Urinary bladder (tissue), 4 donors: Measurements from ENCODE around the gene PTEN. TPM values are rescaled to one million over a fixed set of nuclear protein-coding genes. Genes with fewer than 3 reads are reported as not detected.
"Not testable (repeated sequence)": the region's sequence is repeated elsewhere in the genome, so short reads cannot be mapped to it uniquely, and the experiment has no call there.

Experiments used
- DNase-seq: peaks from one replicate; pipeline ENCODE4 v3.0.0-alpha.2; 2015; ENCODE audit errors: extremely low spot score
- H3K27ac ChIP-seq: one replicate; pipeline ENCODE4 v1.5.1; 2013; ENCODE audit warnings: low read depth, mild to moderate bottlenecking, moderate library complexity
- H3K36me3 ChIP-seq: one replicate; pipeline ENCODE4 v1.6.1; 2013; ENCODE audit warnings: mild to moderate bottlenecking, moderate library complexity; ENCODE audit not compliant: insufficient read depth
- H3K4me1 ChIP-seq: one replicate; pipeline ENCODE4 v1.6.1; 2013; ENCODE audit warnings: mild to moderate bottlenecking, moderate library complexity; ENCODE audit not compliant: insufficient read depth
- H3K4me3 ChIP-seq: one replicate; pipeline ENCODE4 v1.5.1; 2013; ENCODE audit warnings: low read depth, low read length
- WGBS: extraction: QIAGEN DNeasy Blood & Tissue Kit; methylation state at CpG from one replicate; pipeline ENCODE4 v1.1.7; 2013; 5-methylcytosine and 5-hydroxymethylcytosine counted together
- polyA plus RNA-seq: library from polyadenylated mRNA; stranded (reverse); fragments of 200-250 nt; gene quantifications from one replicate; pipeline ENCODE4 v1.2.3, GENCODE V29; 2013
- total RNA-seq: library from RNA; depleted of rRNA; stranded (reverse); fragments of >200 nt; gene quantifications from one replicate; pipeline ENCODE4 v1.2.3, GENCODE V29; 2014
- donor health status: healthy with polysubstance abuse.
- donor health status: healthy.

The PTEN gene
- total and polyA plus RNA-seq, 2 donors, result 37.6 to 308 TPM

DNA sequence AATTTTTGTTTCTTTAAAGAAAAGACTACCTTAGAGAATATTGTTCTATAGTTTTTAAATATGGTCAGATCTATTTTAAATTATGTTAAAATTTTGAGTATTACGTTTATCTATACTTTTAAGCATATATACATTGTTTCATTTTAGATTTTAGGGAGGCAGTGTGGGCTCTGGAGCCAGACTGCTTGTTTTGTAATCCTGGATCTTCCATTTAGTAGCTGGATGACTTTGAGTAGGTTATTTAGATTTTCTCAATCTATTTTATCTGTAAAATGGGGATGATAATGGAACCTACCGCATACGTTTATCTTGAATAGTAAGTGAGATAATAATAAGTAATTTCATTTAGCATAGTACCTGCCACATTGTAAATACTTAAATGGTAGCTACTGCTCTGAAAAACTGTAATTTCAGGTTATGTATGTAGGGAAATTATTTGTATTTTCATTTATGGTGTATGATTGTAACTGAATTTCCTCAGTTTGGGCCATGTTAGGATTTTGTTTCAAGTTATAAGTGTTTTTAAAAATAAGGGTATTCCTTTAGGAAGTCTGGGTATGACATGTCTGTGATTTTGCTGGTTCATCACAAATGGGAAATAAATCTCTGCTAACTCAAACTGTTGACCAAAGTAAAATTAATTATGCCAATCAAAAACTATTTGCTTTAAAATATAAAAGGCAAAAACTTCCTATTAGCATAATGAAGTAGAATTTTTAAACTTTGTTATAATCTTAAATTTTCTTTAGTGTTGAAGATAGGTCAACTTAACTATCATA, 6.5 kb downstream of the PTEN start:
- no peak overlapping the region for H3K27ac ChIP-seq
- H3K36me3 ChIP-seq, result no peaks in the 10 kb centered on the region
- no peak for DNase-seq
- 85% methylated on average over 3 of the region's 3 CpGs for WGBS
- peaks cover 4% of the 10 kb centered on the region for H3K4me1 ChIP-seq
- no peak overlapping the region for H3K4me3 ChIP-seq

- WGBS, result 93% methylated on average over 6 of the region's 6 CpGs
- no peak for DNase-seq
- no peaks in the 10 kb centered on the region for H3K36me3 ChIP-seq
- no peak overlapping the region for H3K27ac ChIP-seq
- H3K4me3 ChIP-seq, result no peak overlapping the region
- H3K4me1 ChIP-seq, result peaks cover 4% of the 10 kb centered on the region
Observed at GRCh38 chr10:87872828-87873227, 9.4 kb downstream of the PTEN start.

DNA sequence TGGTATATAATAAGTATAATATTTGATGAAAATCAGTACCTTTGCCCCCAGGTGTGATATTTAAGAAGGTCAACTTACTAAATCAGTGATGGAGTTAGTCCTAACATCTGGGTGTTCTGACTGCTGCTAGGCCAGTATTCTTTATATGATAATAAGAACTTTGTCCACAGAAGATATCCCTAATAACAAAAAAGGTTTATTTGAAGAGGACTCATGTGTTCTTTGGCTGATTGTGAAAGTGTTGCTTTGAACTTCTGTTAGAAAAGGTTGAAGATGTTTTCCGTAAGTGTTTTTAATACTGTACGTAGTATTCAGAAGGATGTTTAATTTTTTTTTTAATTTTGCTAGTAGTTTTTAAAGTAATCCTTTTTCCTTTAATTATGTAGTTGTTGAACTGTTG, 10.2 kb downstream of the PTEN start:
- DNase-seq, result no peak
- no peaks in the 10 kb centered on the region for H3K36me3 ChIP-seq
- 81% methylated on average over 2 of the region's 2 CpGs for whole genome bisulfite sequencing
- no peak overlapping the region for H3K27ac ChIP-seq
- no peak overlapping the region for H3K4me3 ChIP-seq
- H3K4me1 ChIP-seq, result peaks cover 4% of the 10 kb centered on the region

DNA sequence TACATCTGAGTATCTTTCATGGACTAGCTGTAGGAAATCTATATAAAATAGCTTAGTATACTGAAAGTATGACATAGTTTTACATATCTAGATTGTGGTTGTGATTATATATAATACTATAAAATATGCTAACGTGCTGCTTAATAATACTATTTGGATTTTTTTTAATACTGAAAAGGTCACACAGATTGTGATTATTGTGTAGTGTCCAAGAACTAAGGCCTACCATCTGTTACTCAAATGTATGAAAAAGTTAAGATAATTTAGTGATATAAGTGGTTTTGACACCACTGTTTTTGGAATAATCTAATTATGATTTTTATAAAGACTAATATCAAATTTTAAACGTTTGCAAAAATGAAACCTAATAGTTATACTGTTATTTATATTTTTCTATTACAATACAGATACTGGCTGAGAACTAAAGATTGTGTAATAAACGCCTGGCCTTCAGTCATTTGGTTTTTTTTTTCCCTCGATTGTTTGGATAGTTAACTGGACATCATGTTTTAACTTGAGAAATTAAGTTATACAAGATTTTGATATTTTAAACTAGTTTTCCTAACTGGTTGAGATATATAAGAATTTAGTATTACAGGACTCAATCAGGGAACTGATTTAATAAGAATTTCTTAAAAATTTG, 12.6 kb downstream of the PTEN start:
- H3K36me3 ChIP-seq, result no peaks in the 10 kb centered on the region
- 47% methylated on average over 4 of the region's 4 CpGs for WGBS
- no peak overlapping the region for H3K27ac ChIP-seq
- H3K4me1 ChIP-seq, result peaks cover 4% of the 10 kb centered on the region
- no peak overlapping the region for H3K4me3 ChIP-seq
- DNase-seq, result no peak

DNA sequence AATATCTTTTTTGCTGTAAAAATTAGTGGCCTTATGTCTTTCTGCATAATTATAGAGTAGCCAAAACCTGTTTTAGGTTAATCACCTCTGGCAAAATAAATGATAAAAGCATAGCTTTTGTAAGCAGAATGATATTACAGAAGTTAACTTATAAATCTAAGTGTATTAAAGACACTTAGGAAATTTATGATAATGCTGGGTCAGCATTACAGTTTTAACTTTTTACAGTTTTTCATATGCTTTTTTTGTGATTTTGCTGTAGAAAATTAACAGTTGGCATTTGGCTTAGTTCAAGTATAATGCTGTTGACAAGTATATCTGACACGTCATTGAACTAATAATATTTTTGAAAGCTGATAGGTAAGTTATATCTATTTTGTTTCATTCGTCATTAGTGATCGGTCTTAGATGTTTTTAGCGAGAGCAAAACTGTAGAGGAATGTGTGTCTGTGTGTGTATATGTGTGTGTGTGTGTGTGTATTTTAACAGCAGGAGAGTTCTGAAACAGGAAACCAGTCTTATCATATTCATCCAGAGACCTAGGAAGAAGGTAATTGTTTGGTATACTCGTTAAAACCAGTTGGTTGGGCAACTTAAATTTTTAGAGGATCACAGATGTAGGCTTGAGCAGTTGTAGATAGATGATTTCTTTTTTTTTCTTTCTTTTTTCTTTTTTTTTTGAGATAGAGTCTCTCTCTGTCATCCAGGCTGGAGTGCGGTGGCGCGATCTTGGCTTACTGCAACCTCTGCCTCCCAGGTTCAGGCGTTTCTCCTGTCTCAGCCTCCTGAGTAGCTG, 15.4 kb downstream of the PTEN start:
- no peak overlapping the region for H3K4me3 ChIP-seq
- peaks cover 1% of the 10 kb centered on the region for H3K36me3 ChIP-seq
- no peaks in the 10 kb centered on the region for H3K4me1 ChIP-seq
- H3K27ac ChIP-seq, result no peak overlapping the region
- WGBS, result 79% methylated on average over 9 of the region's 9 CpGs
- no peak for DNase-seq

DNA sequence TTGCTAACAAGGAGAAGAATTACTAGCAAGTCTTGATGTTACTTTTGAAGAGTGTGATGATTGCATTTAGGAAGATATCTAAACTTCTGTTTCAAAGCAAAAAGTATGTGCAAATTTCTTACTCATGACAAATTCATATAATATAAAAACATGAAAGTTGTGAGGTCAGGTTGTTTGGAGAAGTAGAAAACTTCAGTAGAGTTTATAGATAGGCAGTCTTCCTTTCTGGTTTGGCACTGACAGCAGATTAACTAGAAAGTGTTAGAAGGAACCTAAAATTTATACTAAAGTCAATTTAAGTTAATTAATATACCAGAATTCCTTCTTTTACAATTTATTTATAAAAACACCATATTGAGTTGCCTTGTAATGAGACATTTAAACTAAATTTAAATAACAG, 16.9 kb downstream of the PTEN start:
- no peak for DNase-seq
- no peaks in the 10 kb centered on the region for H3K4me1 ChIP-seq
- H3K4me3 ChIP-seq, result no peak overlapping the region
- peaks cover 1% of the 10 kb centered on the region for H3K36me3 ChIP-seq
- no peak overlapping the region for H3K27ac ChIP-seq

DNA sequence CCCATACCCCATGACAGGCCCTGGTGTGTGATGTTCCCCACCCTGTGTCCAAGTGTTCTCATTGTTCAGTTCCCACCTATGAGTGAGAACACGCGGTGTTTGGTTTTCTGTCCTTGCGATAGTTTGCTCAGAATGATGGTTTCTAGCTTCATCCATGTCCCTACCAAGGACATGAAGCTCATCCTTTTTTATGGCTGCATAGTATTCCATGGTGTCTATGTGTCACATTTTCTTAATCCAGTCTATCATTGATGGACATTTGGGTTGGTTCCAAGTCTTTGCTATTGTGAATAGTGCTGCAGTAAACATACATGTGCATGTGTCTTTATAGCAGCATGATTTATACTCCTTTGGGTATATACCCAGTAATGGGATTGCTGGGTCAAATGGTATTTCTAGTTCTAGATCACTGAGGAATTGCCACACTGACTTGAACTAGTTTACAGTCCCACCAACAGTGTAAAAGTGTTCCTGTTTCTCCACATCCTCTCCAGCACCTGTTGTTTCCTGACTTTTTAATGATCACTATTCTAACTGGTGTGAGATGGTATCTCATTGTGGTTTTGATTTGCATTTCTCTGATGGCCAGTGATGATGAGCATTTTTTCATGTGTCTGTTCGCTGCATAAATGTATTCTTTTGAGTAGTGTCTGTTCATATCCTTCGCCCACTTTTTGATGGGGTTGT, 18.1 kb downstream of the PTEN start:
- not testable (repeated sequence) for H3K4me3 ChIP-seq, H3K27ac ChIP-seq, H3K36me3 ChIP-seq, H3K4me1 ChIP-seq, DNase-seq
- 98% methylated on average over 5 of the region's 5 CpGs for WGBS

DNA sequence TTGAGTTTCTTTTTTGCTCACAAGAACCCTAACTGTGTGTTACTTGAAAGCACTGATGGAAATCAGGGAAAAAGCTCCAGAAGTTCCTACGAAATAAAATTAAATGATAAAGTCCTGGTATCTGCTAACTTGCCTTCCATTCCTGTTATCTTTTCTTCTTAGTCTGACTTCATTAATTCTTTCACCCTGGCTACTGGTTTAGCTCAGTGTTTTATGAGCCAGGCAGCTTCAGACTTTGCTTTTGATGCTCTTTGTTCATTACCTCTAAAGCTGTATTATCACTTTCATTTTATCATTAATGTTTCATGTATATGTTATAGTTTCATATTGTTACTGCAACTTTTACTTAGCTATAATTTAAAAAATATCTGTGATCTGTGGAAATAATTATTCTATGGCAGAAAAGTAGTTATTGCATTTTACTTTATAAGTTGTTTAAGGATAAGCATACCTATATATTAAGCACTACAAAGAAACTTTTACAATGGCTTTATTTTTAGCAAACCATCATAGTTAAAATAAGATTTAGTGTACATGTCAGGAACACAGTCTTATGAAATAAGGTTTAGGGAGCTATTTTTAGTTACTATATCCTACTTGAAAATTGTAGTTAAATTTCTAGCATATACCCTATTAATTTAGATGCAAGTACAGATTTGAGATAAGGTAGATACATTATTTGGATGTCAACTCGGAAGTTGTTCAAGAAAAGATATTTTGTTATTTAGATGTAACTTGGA, 19.3 kb downstream of the PTEN start:
- Histone ChIP-seq H3K27ac (no peak overlapping the region), H3K4me3 (no peak overlapping the region), H3K36me3 (peaks cover 1% of the 10 kb centered on the region), H3K4me1 (no peaks in the 10 kb centered on the region)
- 64% methylated on average over 2 of the region's 2 CpGs for WGBS
- DNase-seq, result no peak

DNA sequence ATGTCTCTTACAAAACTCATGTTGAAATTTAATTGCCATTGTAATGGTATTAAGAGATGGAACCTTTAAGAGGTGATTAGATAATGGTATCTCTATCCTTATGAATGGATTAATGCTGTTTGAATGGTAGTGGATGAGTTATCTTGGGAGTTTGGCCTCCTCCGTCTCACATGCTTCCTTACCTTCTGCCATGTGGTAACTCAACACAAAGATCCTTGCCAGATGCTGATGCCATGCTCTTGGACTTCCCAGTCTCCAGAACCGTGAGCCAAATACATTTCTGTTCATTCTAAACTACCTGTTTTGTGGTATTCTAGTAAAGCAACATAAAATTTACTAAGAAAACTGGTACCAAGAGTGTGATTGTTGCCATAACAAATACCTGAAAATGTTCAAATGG, 23.2 kb downstream of the PTEN start:
- peaks cover 1% of the 10 kb centered on the region for H3K36me3 ChIP-seq
- no peaks in the 10 kb centered on the region for H3K4me1 ChIP-seq
- H3K4me3 ChIP-seq, result no peak overlapping the region
- DNase-seq, result no peak
- H3K27ac ChIP-seq, result no peak overlapping the region
- over 99% methylated on average over 2 of the region's 2 CpGs for WGBS

GRCh38 chr10:87887146-87887545, 23.7 kb downstream of the PTEN start:
- Histone ChIP-seq H3K36me3 (peaks cover 1% of the 10 kb centered on the region), H3K27ac (no peak overlapping the region), H3K4me3 (no peak overlapping the region), H3K4me1 (no peaks in the 10 kb centered on the region)
- DNase-seq, result no peak
- WGBS, result 96% methylated on average over 1 of the region's 1 CpG

DNA sequence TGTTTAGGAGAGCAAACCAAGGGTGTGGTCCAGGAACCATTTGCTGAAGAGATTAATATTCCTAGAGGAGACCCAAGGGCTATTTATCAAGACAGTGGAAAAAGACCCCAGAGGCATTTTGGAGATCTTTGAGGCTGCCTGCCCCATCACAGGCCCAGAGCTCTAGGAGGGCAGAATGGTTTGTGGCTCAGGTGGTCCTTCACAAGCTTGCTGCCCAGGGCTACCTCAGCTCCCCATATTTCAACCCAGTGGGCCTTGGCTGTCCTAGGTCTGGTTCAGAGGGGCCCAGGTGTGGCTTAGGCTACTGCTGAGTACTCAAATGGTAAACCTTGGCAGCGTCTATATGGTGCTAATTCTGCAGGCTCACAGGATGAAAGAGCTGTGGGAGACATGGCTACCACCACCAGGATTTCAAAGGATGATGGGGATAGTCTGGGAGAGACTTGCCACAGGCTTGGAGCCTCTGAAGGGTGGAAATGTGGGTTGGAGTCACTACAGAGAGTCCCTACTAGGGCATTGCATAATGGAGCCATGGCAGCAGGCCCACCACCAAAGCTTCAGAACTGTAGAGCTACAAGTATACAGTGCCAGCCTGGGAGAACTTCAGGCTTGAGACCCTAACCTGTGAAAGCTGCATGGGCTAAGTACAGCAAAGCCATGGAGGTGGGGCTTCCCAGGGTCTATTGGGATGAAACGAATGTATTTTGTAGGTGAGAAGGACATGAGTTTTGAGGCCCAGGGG, 24.3 kb downstream of the PTEN start:
- Histone ChIP-seq H3K36me3 (peaks cover 1% of the 10 kb centered on the region), H3K4me3 (no peak overlapping the region), H3K27ac (no peak overlapping the region), H3K4me1 (no peaks in the 10 kb centered on the region)
- WGBS, result 98% methylated on average over 2 of the region's 2 CpGs
- no peak for DNase-seq

DNA sequence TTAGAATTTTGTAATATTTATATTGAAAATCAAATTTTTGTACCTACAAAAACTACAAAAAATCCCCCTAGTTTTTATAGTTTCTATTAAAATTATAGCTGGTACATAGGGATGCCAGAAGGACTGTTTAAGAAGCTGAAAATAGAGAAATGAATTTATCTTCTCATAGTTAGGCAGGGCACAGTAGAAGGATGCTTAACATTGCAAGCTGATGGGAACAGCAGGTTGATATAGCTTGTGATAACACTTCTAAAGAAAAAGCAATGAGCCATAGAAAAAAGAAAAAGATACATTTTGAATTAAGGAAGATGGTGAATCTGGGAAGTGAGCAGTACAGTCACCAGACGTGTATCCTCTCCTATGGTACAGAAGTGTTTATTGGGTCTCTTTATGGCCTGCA, 32.0 kb downstream of the PTEN start:
- WGBS, result 68% methylated on average over 1 of the region's 1 CpG
- H3K4me3 ChIP-seq, result no peak overlapping the region
- no peak overlapping the region for H3K27ac ChIP-seq
- H3K4me1 ChIP-seq, result no peaks in the 10 kb centered on the region
- DNase-seq, result no peak
- H3K36me3 ChIP-seq, result no peaks in the 10 kb centered on the region
